GM18951 (cell line): ENCODE data around the gene TSPYL2.
A peak's percentile ranks its signal among the peaks of the same experiment; 100 is the strongest.

ENCODE experiments used
- POLR2A ChIP-seq: IDR thresholded peaks from 4 replicates; pipeline ENCODE4 v1.6.1; 2011; ENCODE audit warnings: mild to moderate bottlenecking; ENCODE audit not compliant: insufficient read length, insufficient read depth; ENCODE audit errors: extremely low read depth
- in situ Hi-C: fragments of 300-500 bp; cut with MboI; formaldehyde crosslinking; loops from one replicate; pipeline ENCODE4 v1.12.0; 2022; ENCODE audit warnings: low sequenced_read_pairs, mixed read lengths, inconsistent platforms; ENCODE audit not compliant: unreplicated experiment

Gene TSPYL2

DNA sequence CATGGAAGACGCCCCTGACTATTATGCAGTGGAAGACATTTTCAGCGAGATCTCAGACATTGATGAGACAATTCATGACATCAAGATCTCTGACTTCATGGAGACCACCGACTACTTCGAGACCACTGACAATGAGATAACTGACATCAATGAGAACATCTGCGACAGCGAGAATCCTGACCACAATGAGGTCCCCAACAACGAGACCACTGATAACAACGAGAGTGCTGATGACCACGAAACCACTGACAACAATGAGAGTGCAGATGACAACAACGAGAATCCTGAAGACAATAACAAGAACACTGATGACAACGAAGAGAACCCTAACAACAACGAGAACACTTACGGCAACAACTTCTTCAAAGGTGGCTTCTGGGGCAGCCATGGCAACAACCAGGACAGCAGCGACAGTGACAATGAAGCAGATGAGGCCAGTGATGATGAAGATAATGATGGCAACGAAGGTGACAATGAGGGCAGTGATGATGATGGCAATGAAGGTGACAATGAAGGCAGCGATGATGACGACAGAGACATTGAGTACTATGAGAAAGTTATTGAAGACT lies 3.6 kb downstream of the TSPYL2 start:
- in situ Hi-C loops: no loop called here
- no peak for TF ChIP-seq POLR2A

GRCh38 chrX:53086464-53086863 lies 4.3 kb downstream of the TSPYL2 start:
- in situ Hi-C loops: no loop called here
- no peak for TF ChIP-seq POLR2A

- in situ Hi-C loops: no loop called here
- no peak for TF ChIP-seq POLR2A
Observed at GRCh38 chrX:53087388-53087831, 5.2 kb downstream of the TSPYL2 start.

DNA sequence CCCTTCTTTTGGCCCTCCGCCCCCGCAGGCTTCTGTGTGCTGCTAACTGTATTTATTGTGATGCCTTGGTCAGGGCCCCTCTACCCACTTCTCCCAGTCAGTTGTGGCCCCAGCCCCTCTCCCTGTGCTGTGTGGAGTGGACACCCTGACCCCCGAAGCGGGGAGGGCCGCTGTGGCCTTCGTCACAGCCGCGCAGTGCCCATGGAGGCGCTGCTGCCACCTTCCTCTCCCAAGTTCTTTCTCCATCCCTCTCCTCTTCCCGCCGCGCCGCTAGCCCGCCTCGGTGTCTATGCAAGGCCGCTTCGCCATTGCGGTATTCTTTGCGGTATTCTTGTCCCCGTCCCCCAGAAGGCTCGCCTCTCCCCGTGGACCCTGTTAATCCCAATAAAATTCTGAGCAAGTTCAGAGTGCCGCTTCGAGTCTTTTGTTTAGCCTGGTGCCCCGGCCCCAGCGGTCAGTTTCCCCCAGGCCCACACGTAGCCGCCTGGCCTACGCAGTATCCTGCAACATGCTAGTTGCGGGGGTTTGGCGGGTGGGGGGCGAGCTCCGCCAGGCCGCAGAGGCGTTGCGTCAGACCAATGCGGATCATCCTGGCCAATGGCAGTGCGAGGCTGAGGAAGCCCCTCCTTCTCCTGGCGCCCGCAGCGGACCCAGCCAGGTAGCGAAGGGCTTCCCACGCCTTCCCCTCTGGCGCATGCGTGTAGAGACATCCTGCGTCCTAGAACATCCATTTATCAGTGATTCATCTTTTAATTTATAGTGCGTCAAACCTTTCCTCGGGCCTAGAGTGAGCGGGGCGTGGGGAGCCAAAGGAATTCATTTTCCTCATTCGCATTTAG lies 6.2 kb downstream of the TSPYL2 start:
- in situ Hi-C loops: no loop called here
- no peak for TF ChIP-seq POLR2A

DNA sequence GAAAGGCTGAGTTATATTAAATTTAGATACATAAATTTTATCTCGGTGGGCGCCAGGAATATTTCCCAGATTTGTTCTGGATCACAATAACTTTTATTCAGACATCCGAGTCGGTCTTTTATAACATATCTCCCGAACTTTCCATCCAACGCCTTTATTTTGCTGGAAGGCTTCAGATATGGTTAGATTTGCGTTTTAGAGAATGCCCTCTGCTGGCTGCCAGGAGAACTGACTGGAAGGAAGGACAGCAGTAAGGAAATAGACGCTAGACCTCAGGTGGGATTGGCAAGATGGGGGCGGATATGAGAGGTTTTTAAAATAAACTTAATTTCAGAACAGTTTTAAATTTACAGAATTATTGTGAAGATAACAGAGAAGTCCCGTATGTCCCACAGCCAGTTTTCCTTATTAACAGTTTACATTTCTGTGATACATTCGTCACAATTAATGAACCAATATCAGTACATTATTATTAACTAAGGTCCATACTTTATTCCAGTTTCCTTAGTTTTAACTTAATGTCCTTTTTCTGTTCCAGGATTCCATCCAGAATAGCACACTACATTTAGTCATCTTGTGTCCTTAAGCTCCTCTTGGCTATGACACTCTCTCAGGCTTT lies 7.2 kb downstream of the TSPYL2 start:
- no peak for TF ChIP-seq POLR2A
- in situ Hi-C loops: no loop called here

DNA sequence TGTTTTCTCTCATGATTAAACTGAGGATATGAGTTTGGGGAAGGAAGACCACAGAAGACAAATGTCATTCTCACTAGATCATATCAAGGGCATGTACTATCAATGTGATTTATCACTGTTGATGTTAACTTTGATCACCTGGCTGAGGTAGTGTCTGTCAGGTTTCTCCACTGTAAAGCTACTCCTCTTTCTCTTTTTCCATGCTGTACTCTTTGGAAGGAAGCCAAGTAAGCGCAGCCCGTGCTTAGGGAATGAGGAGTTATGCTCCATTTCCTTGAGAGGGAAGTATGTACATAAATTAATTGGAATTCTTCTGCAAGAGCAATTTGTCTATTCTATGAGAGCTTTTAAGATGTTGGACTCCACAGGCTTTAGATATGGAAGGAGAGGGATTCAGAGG lies 7.8 kb downstream of the TSPYL2 start:
- no peak for TF ChIP-seq POLR2A
- in situ Hi-C loops: no loop called here

DNA sequence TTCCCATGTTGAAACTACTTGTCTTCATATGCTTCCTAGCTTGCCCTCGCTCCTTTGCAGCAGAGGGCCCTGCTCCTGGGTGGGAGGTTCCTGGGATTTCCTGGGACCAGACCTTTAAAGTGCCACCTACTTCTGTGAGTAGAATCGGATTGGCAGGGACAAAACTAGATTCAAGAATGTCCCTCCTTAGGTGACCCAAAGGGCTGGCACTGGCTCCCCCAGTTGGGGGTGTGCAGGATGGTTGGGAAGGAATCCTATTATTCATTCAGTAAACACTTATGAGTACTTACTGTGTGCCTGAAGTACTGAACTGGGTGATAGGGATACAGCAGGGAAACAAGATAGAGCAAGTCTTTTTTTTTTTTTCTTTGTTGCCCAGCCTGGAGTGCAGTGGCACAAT lies 9.2 kb downstream of the TSPYL2 start:
- no peak for TF ChIP-seq POLR2A
- in situ Hi-C loops: no loop called here

- no peak for TF ChIP-seq POLR2A
- in situ Hi-C loops: no loop called here
Observed at GRCh38 chrX:53093177-53093655, 11.0 kb downstream of the TSPYL2 start.

- in situ Hi-C loops: no loop called here
- TF ChIP-seq POLR2A: peak; percentile 57
Observed at GRCh38 chrX:53093748-53094581, 11.8 kb downstream of the TSPYL2 start, which contains the start of gene KANTR. KANTR (plus strand) TSS chrX:53094142; CDS start chrX:53124273, 30,131 bp downstream.

DNA sequence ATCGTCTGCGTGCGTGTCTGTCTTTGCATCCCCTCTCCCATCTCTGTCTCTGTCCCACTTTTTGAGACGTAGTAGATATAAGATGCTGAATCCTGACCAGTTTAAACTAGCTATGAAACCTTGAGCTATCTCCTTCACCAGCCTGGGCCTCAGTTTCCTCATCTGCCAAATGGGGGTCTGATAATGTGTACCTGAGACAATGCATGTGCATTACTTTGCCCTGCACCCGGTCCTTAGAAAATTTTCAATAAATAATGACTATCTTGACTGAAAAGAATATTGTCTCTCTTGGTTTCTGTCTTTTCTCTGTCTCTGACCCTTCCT lies 12.4 kb downstream of the TSPYL2 start:
- in situ Hi-C loops: no loop called here
- TF ChIP-seq POLR2A: no peak

DNA sequence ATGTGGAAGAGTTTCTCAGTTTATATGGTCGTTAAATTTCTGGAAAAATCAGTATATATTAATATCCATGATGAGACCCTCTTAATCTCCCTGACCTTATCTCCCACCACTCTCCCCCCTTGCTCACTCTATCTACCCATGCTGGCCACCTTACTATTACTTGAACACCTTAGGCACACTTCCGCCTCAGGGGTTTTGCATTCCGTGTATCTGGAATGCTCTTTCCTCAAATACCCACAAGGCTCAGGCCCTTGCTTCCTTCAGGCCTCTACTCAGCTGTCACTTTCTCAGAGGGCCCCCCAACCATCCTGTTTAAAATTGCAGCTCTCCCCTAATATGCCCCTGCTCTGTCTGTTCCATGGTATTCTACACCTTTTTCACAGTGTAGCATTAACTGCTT lies 13.6 kb downstream of the TSPYL2 start:
- in situ Hi-C loops: no loop called here

DNA sequence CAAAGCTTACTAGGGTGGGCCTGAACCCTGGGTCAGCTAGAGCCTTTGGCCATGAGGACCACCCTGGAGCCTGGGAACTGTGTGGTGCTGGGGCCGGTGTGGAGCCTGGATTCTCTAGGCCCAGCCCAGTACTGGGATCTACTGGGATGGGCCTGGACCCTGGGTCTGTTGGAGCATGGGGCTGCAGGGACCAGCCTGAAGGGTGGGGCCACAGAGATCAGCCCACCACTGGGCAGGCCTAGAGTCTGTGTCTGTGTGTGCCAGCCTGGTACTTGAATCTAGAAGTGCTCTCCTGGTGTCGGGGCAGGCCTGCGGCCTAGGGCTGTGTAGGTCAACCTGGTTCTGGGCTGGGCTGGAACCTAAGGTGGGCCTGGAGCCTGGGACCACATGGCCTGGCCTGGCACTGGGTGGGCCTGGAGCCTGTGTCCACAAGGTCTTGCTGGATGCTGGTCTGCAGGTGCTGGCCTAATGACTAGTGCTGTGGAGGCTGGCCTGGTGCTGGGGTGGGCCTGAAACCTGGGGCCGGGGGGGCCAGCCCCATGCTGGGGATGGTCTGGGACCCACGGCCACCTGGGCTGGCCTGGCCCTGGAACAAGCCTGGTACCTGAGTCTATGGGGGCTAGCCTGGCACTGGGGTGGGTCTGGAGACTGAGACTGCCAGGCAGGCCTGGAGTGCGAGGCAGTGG lies 32.8 kb downstream of the TSPYL2 start:
- in situ Hi-C loops: no loop called here
- no peak for TF ChIP-seq POLR2A

More for the DNA sequence above, 13.6 kb downstream of the TSPYL2 start:
- no peak for TF ChIP-seq POLR2A
